GM12875 (cell line): ENCODE data around the gene ASF1B.

Experiments used
- H3K4me3 ChIP-seq: one replicate; pipeline ENCODE4 v1.5.1; 2011; ENCODE audit warnings: low read depth, low read length, control low read depth
- TF ChIP-seq, protein P1 (sequence below): IDR thresholded peaks from 2 replicates; pipeline ENCODE4 v1.5.1; 2011; ENCODE audit warnings: low read depth, mild to moderate bottlenecking, control low read depth, inconsistent platforms, low read length, moderate library complexity, borderline replicate concordance; ENCODE audit not compliant: insufficient read depth

Gene ASF1B

DNA sequence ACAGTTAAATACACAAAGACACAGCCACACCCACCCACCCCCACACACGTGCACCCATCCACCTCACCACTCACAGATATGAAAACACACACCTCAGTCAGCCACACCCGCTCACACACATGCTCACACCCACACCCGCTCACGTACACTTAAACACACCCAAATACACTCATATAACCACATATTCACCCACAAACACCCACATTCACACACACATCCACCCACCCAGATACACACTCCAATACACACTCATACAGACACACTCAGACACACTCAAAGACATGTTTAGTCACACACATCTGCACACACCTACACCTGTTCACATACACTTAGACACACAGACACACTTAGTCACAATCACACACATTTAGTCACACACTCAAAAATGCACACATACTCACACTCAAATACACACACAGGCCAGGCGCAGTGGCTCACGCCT is 39.0 kb upstream of the ASF1B start:
- no peak overlapping the region for H3K4me3 ChIP-seq
- TF ChIP-seq, protein P1, sequence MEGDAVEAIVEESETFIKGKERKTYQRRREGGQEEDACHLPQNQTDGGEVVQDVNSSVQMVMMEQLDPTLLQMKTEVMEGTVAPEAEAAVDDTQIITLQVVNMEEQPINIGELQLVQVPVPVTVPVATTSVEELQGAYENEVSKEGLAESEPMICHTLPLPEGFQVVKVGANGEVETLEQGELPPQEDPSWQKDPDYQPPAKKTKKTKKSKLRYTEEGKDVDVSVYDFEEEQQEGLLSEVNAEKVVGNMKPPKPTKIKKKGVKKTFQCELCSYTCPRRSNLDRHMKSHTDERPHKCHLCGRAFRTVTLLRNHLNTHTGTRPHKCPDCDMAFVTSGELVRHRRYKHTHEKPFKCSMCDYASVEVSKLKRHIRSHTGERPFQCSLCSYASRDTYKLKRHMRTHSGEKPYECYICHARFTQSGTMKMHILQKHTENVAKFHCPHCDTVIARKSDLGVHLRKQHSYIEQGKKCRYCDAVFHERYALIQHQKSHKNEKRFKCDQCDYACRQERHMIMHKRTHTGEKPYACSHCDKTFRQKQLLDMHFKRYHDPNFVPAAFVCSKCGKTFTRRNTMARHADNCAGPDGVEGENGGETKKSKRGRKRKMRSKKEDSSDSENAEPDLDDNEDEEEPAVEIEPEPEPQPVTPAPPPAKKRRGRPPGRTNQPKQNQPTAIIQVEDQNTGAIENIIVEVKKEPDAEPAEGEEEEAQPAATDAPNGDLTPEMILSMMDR, result no peak

DNA sequence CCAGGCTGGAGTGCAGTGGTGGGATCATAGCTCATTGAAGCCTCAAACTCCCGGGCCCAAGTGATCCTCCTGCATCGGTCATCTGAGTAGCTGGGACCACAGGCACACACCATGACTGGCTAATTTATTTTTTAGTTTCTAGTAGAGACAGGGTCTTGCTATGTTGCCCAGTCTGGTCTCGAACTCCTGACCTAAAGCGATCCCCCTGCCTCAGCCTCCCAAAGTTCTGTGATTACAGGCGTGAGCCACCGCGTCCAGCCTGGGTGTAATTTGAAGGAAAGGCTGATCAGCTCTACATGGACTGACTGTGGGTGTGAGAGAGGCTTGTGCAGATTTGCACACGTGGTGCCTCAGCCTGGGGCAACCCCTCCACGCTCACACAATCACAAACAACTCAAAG is 38.5 kb upstream of the ASF1B start:
- TF ChIP-seq, protein P1, result no peak
- no peak overlapping the region for H3K4me3 ChIP-seq

DNA sequence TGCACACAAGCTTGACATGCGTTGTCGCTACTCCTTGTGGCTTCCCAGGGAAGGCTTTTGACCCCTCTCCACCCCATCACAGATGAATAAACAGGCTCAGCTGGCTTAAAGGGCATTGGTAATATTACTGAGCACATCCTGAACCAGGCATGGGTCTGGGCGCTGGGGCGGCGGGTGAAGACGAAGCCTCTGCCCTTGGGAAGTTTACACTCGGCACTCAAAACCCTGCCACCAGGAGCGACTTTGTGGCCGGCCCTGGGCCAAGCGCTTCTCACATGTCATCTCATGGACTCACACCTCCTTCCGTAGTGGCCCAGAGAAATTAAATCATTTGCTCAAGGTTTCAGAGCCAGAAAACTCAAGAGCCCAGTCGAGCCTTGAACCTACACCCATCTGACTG is 32.6 kb upstream of the ASF1B start:
- TF ChIP-seq, protein P1, result no peak
- no peak overlapping the region for H3K4me3 ChIP-seq

DNA sequence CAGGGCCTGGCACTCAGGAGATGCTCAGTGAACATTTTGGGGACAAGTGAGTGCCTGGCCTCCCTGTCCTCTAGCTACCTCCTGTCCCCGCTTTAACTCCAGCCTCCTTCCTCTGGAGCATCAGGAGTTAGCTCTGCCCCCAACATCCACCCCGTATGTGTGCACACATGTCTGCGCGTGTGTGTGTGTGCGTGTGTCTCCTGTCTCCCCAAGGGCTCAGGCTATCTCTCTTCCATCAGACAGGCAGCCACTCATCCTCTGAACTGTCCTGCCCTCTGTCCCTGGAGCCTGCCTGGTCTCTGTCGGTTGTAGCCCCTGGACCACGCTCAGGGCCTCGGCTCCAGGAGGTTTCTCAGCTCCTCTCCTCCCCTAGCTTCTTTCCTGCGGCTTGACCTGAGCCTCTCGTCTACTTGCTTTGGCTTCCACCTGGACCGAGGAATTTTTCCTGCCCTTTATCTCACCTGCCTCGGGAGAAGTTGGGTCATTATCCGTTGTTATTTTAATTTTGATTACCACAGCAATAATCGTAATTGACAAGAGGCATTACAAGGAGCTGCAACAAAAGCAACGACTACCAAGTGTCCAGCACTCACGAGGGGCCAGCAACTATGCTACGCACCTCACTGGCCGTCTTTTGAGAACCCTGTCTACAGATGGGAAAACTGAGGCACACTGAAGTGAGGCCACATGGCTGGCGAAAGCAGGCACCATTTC is 32.0 kb upstream of the ASF1B start:
- TF ChIP-seq, protein P1, result no peak
- no peak overlapping the region for H3K4me3 ChIP-seq

DNA sequence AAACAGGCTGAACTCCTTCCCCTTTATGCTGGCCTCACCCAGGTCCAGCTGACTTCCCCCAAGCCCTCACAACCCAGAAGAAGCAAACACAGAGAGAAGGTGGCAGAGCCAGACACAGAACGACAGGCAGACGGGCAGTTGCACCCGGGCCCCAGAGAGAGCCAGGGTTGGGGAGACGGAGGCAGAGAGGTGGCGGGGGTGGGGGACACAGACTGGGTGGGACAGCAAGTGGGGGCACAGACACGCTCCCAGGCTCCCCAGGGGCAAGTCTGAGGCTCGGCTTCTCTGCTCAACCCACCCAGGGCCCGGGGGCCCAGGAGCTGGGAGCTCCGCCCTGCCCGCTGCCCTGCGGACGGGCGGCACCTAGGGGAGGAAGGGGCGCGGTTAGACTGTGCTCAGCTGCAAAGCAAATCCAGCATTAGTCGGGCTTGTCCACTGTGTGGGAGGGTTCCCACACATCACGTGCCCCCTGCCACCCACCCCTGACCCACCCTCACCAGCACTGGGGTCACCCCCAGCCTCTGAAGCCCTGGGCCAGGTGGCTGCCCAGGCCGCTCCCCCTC is 31.3 kb upstream of the ASF1B start:
- TF ChIP-seq, protein P1, result no peak
- no peak overlapping the region for H3K4me3 ChIP-seq

DNA sequence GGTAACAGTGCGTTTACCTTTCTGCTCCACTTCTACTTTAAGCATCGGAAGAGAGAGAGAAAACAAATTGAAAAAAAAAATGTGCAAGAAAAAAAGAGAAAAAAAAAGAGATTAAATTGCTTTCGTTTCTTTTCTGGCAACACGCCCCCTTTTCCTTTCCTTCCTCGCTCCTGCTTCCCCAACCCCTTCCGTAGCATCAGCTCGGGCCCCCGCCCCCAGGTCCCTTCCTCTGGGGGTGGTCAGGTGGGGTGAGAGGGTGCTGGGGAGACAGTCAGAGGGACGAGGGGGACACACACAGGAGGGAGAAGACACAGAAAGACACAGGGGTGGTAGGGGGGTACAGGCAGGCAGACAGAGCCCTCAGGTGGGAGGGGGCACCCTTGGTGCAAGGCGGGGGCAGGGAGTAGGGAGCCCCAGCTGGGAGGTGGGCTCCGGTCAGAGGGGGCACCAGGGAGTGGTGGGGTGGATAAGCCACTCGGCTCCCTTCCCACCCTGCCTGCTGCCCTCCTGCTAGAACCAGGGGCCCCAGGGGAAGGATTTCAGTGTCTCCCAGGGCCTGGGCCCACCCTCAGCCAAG is 30.7 kb upstream of the ASF1B start:
- H3K4me3 ChIP-seq, result no peak overlapping the region
- TF ChIP-seq, protein P1, result no peak
